DLD1 (cell line): ENCODE data around the gene ZNF77.
"Not testable (repeated sequence)": the region's sequence is repeated elsewhere in the genome, so short reads cannot be mapped to it uniquely, and the experiment has no call there.

ENCODE experiments used
- in situ Hi-C: cut with HindIII; loops from 2 replicates; pipeline ENCODE4 v1.10.0; 2017; ENCODE audit warnings: low sequenced_read_pairs

ZNF77 gene

GRCh38 chr19:2970201-2970835, 25.5 kb upstream of the ZNF77 start:
- in situ Hi-C loops: no loop called here

- in situ Hi-C loops: no loop called here
These were observed 24.3 kb upstream of the ZNF77 start for GRCh38 chr19:2969104-2969504.

GRCh38 chr19:2967972-2968371, 23.2 kb upstream of the ZNF77 start:
- in situ Hi-C loops: no loop called here

- in situ Hi-C loops: no loop called here
These were observed 20.1 kb upstream of the ZNF77 start for GRCh38 chr19:2964874-2965273.

- in situ Hi-C loops: not testable (repeated sequence)
These were observed 18.9 kb upstream of the ZNF77 start for GRCh38 chr19:2963631-2964030.

- in situ Hi-C loops: no loop called here
These were observed 18.4 kb upstream of the ZNF77 start for GRCh38 chr19:2963122-2963521.

- in situ Hi-C loops: no loop called here
These were observed 17.4 kb upstream of the ZNF77 start for GRCh38 chr19:2962018-2962670.

GRCh38 chr19:2960120-2960519, 15.3 kb upstream of the ZNF77 start:
- in situ Hi-C loops: no loop called here

- in situ Hi-C loops: no loop called here
These were observed 12.4 kb upstream of the ZNF77 start for GRCh38 chr19:2957160-2957559.

- in situ Hi-C loops: no loop called here
These were observed 8.2 kb upstream of the ZNF77 start for GRCh38 chr19:2952953-2953481.

GRCh38 chr19:2950286-2951124, 5.7 kb upstream of the ZNF77 start:
- in situ Hi-C loops: no loop called here

GRCh38 chr19:2949939-2950285, 5.1 kb upstream of the ZNF77 start:
- in situ Hi-C loops: no loop called here

GRCh38 chr19:2945575-2946184, 909 bp upstream of the ZNF77 start:
- in situ Hi-C loops: no loop called here

GRCh38 chr19:2944403-2944774, 382 bp downstream of the ZNF77 start:
- in situ Hi-C loops: no loop called here

- in situ Hi-C loops: no loop called here
These were observed 1.7 kb downstream of the ZNF77 start for GRCh38 chr19:2942928-2943640.

- in situ Hi-C loops: not testable (repeated sequence)
These were observed 8.9 kb downstream of the ZNF77 start for GRCh38 chr19:2935863-2936262.

- in situ Hi-C loops: no loop called here
These were observed 11.3 kb downstream of the ZNF77 start for GRCh38 chr19:2933490-2933910.

GRCh38 chr19:2927032-2927430, 17.7 kb downstream of the ZNF77 start:
- in situ Hi-C loops: no loop called here

GRCh38 chr19:2926341-2927031, 18.3 kb downstream of the ZNF77 start:
- in situ Hi-C loops: no loop called here

GRCh38 chr19:2923510-2923909, 21.3 kb downstream of the ZNF77 start:
- in situ Hi-C loops: no loop called here
